ENCODE data around the gene PDZRN3.
A peak's percentile ranks its signal among the peaks of the same experiment; 100 is the strongest.
"Not testable (repeated sequence)": the region's sequence is repeated elsewhere in the genome, so short reads cannot be mapped to it uniquely, and the experiment has no call there.

Gene PDZRN3

DNA sequence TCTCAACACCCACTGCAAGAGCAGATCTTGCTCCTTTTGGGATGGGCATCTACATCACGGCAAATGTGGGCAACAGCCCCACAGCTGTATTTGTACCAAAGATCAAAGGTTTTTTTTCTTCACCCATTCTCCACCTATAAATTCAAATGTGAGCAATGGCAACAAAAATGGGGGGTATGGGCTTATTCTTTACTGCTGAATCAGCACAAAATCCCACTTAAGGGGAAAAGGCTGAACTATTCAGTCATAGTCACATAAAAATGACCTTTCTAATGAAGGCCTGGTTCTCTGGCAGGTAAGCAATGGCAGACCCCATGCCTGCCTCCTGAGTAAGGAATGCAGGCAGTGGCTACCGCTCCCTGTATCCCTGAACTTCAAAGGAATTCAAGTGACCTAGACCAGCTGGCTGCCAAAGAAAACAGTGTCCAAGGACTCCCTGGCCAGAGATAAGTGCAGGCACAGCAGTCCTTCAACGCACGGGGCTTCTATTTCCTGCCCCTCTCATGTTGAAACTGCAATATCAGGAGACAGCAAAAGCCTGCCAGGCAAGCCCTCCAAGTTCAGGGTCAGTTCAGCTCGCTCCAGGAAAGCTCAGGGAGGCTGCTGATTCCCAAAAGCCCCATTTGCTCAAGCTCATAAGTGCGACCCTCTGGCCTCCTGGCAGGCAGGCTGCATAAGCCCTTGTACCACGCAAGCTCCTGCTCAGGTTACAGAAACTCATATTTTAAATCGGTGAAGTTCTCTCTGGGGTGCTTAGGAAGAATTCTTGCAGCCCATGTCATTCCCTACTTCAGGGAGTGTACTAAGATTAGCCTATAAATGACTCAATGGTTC, 134.1 kb downstream of the PDZRN3 start:
- DNase-seq (ENCODE audit: low spot score) = no peak

DNA sequence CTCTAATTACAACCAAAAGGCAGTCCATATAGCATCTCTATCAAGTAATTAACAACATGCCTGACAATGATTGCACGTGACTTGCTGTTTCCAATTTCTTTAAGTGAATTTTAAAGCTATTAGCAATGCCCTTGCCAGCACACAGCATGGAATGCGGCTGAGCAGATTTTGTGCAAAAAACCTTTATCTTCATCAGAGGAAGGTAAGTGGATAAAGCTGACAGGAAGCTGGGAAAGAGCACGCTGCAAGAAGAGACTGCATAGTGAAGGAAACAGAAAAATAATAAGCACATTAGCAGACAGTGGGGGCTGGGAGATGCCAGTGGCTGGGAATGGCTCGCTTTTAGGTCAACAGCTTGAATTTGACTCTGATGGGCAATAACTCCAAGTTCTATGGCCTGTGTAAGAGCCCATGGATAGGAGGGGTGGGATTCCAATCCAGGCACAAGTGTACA, 138.8 kb downstream of the PDZRN3 start:
- no peak for DNase-seq (ENCODE audit: low spot score)

DNA sequence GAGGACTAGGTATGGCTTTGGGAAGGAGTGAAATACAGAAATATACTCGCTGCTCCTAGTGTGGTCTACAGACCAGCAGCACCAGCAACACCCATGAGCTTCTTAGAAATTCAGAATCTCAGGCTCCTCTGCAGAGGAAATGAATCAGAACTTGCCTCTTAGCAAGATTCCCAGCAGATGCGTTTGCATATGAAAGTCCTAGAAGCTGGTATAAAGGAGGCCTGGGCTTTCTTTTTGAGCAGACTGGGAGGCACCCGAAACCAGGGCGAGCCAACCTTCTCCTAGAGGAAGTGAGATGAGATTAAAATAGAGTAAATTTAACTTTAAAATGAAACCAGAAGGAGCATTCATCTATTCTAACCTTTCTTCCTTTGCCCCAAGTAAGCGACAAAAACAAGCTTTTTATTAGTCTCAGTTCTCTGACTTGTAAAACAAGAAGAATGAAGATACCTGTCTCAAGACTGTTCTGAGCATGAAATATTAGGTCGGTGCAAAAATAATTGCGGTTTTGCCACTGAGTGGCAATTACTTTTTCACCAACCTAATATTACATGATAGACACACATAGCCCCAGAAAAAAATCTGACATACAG, 140.0 kb downstream of the PDZRN3 start:
- DNase-seq (ENCODE audit: low spot score) = peak; percentile 31

- DNase-seq (ENCODE audit: low spot score) = no peak
Observed at GRCh38 chr3:73481888-73482287, 142.9 kb downstream of the PDZRN3 start.

- peak; percentile 51 for DNase-seq (ENCODE audit: low spot score)
Observed at GRCh38 chr3:73480187-73480672, 144.5 kb downstream of the PDZRN3 start.

- DNase-seq (ENCODE audit: low spot score) = no peak
Observed at GRCh38 chr3:73479325-73479724, 145.4 kb downstream of the PDZRN3 start.

DNA sequence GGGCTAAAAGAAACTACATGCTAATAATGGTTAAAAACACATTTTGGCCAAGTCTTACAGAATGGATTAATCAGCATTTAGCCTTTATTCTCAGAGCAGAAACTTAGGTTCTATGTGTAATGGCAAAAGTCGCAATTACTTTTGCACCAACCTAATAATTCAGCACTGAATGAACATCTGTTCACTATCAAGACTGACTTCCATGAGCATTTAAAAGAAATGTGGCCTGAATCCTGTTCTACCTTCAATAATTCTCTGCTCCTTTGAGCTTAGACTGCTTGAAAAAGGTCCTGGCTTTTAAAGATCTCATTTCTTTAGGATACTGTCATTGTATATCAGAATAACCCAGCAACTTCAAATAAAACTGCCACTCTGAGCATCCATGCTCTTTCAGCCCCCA, 145.9 kb downstream of the PDZRN3 start:
- DNase-seq (ENCODE audit: low spot score) = no peak

DNA sequence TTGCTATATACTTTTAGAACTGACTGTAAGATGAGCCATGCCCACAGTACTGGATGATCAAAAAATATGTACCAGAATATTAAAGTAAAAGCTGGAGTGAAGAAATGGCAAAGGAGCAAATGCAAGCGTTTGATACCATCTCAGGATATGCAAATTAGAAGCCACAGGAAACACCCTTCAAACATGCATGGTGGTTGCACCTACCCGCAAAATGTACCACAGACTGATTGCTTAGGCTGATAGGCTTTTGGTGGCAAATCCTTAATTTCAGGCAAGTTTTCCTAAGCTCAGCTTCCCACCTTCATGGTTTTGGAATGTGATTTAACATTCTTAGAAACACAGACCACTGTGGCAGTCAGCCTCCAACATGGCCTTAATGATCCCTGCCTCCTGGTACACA, 149.0 kb downstream of the PDZRN3 start:
- DNase-seq (ENCODE audit: low spot score) = no peak

DNA sequence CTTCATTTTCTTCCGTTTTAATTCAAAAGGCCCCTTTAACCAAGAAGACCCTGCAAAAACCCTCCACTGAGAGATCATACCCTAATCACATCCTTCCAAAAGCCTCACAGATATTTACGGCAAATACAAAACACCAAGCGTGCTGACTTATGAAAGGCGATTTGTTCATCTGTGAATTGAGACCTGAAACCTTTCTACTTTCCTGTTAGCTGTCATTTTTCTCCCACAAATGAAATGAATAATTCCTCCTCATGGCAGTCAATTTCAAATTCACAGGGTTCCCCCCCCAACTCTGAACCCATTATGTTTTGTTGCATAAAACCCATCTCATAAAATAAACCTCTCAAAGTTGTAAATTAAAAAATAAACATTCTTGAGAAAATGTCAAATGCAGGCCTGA, 149.6 kb downstream of the PDZRN3 start:
- no peak for DNase-seq (ENCODE audit: low spot score)

- DNase-seq (ENCODE audit: low spot score) = no peak
Observed at GRCh38 chr3:73474619-73475018, 150.1 kb downstream of the PDZRN3 start.

- no peak for DNase-seq (ENCODE audit: low spot score)
Observed at GRCh38 chr3:73473898-73474416, 150.8 kb downstream of the PDZRN3 start.

GRCh38 chr3:73473181-73473897, 151.4 kb downstream of the PDZRN3 start:
- no peak for DNase-seq (ENCODE audit: low spot score)

- no peak for DNase-seq (ENCODE audit: low spot score)
Observed at GRCh38 chr3:73471986-73472787, 152.6 kb downstream of the PDZRN3 start.

GRCh38 chr3:73470860-73471259, 153.9 kb downstream of the PDZRN3 start:
- DNase-seq (ENCODE audit: low spot score) = no peak

DNA sequence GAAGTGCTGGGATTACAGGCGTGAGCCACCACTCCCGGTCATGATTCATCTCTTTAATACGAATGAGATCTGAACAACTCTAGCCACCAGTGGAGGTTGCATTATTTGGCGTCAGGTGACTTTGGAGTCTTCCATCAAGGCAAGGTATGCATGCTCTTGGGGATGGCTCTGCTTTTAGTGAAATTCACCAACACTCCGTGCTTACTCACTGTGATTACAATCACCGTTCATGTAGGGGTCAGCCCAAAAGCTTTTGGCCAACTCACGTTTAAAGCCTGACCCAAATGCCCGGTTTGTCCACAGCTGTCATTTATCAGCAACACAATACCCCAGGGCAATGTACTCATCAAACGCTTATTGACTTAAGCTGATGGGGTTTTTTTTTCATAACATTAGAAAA, 155.4 kb downstream of the PDZRN3 start:
- DNase-seq (ENCODE audit: low spot score) = no peak

DNA sequence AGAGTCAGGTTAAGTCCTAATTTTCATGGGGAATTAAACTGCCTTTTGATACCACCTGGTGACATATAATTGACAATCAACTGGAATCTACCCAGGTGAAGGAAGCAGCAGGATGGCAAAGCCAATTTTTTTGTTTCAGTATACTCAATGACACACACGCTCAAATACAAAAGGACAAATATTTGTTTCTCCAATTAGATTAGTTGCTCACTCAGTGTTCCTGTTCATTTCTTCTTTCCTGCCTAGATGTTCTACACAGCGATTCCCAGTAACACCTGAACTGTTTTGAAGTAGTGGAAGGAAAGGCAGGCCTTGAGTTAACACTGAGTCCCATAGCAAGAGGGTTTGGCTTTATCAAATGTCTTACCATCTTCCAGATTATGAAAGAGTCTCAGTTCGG, 157.5 kb downstream of the PDZRN3 start:
- no peak for DNase-seq (ENCODE audit: low spot score)

- DNase-seq (ENCODE audit: low spot score) = no peak
Observed at GRCh38 chr3:73465926-73466325, 158.8 kb downstream of the PDZRN3 start.

DNA sequence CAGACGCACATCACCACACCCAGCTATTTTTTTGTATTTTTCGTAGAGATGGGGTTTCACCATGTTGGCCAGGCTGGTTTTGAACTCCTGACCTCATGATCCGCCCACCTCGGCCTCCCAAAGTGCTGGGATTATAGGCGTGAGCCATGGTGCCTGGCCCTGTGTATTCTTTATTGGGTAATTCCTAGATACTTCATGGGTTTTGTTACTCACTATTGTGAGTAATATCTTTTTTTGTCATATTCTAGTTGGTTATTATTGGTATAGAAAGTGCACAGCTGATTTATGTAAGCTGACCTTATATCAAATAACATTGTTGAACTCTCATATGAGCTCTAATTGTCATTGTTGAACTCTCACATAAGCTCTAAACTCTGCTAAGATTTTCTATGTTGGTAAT, 160.6 kb downstream of the PDZRN3 start:
- not testable (repeated sequence) for DNase-seq (ENCODE audit: low spot score)

- no peak for DNase-seq (ENCODE audit: low spot score)
Observed at GRCh38 chr3:73461547-73461946, 163.2 kb downstream of the PDZRN3 start.

GRCh38 chr3:73459711-73460110, 165.0 kb downstream of the PDZRN3 start:
- DNase-seq (ENCODE audit: low spot score) = no peak

DNA sequence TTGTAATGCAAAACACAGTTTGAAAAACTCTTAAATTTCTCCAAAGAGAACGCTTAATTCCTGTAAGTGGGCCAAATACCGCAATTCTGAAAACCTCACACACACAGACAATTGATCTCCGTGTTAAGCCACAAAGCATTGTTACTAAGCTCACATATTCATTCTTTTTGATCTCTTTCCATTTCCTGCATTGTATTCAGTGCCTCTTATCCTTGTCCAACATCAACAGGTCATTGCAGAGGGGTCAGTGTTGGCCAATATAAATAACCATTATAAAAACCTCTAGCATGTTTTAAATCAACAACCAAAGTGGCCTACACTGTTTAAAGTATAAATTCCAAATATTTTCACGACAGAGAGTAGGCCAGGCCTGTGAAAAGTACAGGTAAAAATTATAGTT, 171.1 kb downstream of the PDZRN3 start:
- DNase-seq (ENCODE audit: low spot score) = no peak

DNA sequence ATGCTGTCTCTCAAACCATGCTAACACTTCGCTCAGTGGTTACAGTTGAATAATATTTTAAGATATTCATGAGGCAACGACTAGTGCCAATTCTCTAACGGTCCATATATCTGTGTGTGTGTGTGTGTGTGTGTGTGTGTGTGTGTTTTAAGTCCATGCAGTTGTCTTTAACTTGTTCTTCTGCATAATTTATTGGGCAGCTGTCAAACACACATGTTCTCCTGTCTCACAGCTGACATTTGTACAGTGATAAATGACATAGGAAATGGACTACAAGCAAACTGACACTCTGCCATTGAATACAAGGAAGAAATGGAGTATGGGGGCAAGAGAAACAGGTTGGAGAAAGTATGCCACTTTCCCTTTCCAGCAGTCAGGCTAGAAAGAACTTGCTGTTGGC, 172.0 kb downstream of the PDZRN3 start:
- no peak for DNase-seq (ENCODE audit: low spot score)
